ENCODE data around the gene BANP.
"Not testable (repeated sequence)": the region's sequence is repeated elsewhere in the genome, so short reads cannot be mapped to it uniquely, and the experiment has no call there.

The BANP gene

GRCh38 chr16:87926246-87927194 is 24.7 kb upstream of the BANP start:
- no peak for DNase-seq (ENCODE audit: low read depth in 2 of 2)

DNA sequence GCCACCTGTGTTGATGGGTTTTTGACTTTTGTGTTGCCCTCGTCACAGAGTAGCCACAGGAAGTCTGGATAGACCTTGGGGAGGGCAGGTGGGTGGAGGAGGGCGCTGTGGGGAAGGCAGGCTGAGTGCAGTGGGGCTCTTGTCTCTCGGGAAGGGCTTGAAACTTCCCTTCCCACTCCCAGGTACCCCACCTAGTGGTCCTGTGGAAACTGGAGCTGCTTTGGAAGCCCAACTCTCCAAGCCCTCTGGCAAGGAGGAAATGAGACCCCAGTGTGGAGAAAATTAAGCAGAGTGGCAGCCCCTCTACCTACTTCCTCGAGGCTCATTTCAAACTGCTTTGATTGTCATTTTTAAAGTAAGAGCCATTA is 24.1 kb upstream of the BANP start:
- DNase-seq (ENCODE audit: low read depth in 2 of 2), result no peak

- DNase-seq (ENCODE audit: low read depth in 2 of 2), result no peak
Observed at GRCh38 chr16:87929986-87930385, 21.2 kb upstream of the BANP start.

GRCh38 chr16:87930456-87930855 is 20.8 kb upstream of the BANP start:
- no peak for DNase-seq (ENCODE audit: low read depth in 2 of 2)

DNA sequence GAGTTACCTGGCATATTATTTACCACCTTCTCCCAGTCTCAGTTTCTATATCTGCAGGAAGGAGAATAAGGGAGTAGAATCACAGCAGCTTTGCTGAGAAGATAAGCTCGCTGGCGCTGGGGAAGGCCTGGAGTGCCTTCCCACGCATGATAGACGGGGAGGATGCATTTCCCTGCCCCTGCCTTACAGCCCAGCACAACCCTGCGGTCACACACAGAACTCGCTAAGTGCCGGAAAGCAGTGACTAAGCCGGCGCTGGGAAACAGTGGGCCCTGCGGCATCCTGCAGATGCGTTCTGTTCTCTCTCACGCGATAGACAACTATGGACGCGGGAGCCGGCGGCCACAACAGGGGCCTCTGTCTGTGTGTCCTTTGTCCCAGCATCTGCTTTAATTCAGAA is 19.7 kb upstream of the BANP start:
- peak in 1 of 2 donors; percentile 25 for DNase-seq (ENCODE audit: low read depth in 2 of 2)

DNA sequence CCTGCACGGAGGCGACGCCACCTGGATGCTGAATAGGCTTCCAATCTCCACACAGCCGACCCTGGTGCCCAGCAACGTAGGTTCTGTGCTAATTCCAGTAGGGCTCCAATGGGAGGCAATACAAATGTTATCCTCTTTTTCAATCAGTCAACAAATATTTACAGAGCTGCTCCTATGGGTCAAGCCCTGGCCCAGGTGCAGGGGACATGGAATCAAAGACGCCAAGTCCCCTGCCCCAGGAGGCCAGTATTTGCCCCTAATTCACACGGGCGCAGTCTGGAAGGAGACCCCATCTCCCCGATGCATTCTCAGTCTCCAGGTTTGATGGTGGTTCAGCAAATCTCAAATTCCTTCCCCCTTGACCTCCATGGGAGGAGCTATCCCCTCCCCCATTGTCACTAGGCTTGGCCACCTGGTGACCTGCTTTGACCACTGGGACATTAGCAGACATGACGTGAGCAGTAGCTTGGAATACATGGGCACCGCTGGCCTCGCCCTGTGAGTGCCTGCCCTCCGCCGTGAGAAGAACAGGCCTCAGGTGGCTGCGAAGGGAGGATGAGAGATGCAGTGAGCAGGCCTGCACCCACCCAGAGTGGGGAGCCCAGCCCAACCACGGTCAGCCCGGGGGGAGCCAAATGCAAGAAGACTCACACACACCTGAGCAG is 18.6 kb upstream of the BANP start:
- DNase-seq (ENCODE audit: low read depth in 2 of 2), result not testable (repeated sequence)

DNA sequence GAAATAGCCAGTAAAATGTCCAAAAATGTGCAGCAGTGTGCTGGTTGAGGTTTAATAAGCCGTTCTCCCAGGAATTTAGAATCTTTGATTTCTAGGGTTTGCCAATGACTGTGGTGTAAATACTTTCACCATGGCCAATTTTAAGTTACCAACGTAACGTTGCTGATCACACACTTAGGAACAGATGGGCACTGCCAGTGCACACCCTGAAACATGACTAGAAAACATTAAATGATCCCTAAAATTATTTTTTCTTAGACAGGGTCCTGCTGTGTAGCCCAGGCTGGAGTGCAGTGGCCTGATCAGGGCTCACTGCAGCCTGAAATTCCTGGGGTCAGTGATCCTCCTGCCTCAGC is 18.1 kb upstream of the BANP start:
- DNase-seq (ENCODE audit: low read depth in 2 of 2), result no peak

GRCh38 chr16:87934752-87935425 is 16.3 kb upstream of the BANP start:
- not testable (repeated sequence) for DNase-seq (ENCODE audit: low read depth in 2 of 2)

DNA sequence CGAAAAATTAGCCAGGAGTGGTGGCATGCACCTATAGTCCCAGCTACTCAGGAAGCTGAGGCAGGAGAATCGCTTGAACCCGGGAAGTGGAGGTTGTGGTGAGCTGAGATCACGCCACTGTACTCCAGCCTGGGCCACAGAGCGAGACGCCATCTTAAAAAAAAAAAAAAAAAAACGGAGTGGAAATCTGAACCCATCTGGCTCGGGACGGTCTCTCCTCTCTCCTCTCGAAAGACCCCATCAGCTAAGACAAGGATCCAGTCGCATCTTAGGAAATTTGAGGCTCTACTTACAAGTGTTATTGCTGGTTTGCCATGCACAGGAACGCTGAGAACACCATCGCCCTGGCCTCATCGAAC is 15.2 kb upstream of the BANP start:
- DNase-seq (ENCODE audit: low read depth in 2 of 2), result not testable (repeated sequence)

DNA sequence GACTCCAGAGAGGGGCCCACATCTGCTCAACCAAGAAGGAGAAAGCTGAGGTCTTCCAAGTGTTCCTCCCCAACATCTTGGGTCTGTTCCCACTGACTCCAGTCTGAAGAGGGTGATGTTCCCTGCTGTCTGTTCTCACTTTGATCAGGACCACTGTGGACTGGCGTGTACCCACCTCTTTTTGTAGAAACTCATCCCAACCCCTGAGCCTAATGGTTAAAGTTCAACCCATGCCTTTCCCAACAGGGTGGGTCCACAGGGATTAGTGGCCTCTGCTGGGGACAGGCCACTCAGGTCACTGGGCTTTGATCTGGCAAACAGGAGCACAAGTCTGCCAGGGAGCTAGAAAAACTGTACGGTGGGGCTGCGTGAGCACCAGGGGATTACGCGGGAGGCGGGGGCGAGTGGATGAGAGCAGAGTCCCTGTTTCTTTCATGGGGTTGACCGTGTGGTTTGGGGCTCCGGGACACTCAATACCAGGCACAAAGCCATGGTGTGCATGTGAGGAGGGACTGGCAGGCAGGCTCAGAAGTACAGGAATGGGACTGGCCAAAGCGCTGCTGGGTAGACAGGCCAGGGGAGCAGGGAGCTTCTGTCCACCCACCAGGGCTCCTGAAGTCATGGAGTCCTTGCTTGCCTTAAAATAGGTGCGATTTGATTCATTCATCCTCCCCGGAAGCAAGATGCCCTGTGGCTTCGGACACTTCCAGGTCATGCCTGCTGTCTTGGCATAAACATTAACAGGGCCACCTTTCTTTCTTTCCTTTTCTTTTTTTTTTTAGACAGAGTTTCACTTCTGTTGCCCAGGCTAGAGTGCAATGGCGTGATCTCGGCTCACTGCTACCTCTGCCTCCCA is 14.6 kb upstream of the BANP start, which contains the start of gene CA5A:
Gene CA5A (minus strand): TSS at position 155 of the 856 bp plus-strand sequence. CDS start 79 bp downstream, at position 76.
- no peak for DNase-seq (ENCODE audit: low read depth in 2 of 2)

DNA sequence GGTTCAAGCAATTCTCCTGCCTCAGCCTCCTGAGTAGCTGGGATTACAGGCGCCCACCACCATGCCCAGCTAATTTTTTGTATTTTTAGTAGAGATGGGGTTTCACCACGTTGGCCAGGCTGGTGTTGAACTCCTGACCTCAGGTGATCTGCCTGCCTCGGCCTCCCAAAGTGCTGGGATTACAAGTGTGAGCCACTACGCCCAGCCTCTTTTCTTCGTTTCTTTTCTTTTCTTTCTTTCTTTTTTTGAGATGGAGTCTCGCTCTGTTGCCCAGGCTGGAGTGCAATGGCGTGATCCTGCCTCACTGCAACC is 14.0 kb upstream of the BANP start:
- DNase-seq (ENCODE audit: low read depth in 2 of 2), result not testable (repeated sequence)

GRCh38 chr16:87938412-87938949 is 12.8 kb upstream of the BANP start:
- no peak for DNase-seq (ENCODE audit: low read depth in 2 of 2)

DNA sequence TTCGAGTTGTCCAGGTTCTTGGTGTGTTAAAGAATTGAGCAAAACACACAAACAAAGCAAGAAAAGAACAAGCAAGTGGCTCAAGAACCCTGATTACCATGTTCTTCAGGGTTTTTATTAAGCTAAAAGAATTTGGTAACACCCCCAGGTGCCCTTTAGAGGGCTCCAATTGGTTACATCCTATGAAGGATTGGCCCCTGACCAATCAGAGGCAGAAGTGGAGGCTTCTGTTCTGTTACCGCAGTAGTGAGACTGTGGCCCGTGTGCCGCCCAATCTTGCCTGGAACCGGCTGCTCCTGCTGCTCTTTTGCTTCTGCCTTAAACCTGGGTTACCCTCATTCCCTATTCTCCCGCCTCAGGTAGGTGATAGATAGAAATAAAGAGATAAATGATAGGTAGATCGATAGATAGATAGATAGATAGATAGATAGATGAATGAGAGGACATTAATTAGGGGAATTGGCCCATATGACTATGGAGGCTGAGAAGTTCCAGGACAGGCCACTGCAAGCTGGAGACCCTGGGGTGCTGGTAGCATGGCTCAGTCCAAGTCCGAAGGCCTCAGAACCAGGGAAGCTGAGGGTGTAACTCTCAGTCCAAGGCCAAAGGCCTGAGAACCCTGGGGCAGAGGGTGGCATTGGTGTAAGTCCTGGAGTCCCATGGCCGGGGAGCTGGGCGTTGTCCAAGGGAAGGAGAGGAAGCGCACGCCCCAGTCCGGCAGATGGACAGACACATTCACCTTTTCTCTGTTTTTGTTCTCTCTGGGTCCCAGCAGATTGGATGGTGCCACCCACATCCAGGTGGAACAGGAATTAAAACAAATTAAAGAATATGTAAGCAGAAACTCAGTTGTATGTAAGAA is 11.4 kb upstream of the BANP start:
- no peak for DNase-seq (ENCODE audit: low read depth in 2 of 2)

- DNase-seq (ENCODE audit: low read depth in 2 of 2), result no peak
Observed at GRCh38 chr16:87942680-87943079, 8.6 kb upstream of the BANP start.

DNA sequence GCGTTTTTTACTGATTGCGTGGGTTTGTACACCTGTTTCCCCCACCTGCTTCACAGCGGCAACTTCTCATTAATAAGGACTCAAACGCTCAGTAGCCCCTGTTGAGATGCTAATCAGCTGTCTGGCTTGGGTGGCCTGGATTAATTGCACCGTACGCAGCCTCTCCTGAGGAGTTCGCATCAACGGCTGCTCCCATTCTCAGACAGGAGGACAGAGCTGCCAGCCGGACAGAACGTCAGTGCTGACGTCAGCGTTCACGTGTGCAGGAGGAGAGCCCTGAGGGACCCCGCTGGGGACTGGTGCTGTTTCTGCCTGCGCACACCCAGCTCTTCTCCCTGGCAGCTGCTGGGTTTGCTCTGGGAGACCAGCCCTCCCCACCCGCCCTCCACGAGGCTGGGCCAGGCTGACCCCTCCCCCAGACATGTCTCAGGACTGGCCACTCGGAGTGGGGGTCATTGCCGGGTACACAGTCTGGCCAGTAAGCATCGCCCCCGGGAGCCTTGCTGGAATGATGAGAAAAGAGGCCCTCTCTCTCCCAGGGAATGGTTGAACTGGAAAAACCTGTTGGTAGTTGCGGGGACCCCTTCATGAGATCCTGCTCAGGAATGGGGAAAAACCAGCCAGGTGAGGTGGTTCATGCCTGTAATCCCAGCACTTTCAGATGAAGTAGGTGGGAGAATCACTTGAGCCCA is 5.7 kb upstream of the BANP start:
- no peak for DNase-seq (ENCODE audit: low read depth in 2 of 2)

DNA sequence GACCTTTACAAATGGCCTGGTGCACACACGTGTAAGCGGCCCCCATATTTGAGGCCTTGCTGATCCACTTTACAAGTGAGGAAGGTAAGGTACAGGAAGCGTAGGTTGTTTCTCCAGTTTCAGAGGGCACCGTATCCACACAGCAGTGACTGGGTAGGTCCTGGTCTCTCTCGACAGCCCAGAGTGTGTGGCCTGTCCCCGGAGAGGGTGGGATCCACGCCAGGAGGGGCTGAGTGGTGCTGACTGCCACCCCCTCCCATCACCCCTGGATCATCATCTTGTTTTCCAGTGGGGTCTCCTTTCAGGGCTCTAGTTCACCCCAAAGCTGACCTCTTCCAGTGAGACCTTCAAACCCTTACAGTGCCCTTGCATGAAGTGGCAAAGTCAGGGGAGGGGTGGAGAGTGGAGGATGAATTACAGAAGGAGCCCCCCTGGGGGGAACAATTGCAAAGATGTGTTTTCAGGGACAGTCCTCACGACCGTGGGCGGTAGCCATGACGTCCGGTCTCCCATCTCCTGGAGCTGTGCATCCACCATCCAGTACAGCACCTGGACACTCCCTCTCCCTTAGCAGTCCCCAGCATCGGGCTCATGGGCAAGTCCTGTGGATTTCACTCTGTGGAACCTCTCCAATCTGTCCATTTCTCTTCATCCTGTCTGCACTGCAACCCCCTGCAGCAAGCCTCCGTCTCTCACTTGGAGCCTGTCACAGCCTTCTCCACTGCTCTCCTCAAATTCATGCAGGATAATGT is 4.5 kb upstream of the BANP start:
- DNase-seq (ENCODE audit: low read depth in 2 of 2), result no peak

DNA sequence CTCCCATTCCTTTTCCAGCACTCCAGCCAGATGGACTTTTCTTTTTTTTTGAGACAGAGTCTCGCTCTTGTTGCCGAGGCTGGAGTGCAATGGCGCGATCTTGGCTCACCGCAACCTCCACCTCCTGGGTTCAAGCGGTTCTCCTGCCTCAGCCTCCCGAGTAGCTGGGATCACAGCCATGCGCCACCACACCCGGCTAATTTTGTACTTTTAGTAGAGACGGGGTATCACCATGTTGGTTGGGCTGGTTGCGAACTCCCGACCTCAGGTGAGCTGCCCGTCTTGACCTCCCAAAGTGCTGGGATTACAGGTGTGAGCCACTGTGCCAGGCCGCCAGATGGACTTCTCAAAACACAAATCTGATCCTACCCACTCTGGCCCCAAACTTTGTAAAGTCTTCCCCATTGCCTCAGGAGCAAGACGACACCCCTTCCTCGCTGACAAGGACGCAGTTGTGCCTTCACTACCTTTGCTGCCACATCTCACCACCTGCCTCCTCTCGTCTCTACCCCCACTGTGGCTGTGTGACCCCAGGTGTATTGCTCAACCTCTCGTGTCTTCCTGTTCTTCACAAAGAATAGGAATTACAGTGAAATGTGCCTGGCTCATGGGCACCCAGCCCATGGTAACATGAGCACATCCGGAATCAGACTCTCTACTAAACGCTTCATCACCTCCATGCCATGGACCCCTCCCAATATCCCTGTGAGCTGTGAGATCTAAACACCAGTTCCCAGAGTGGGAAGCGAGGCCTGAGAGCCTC is 3.7 kb upstream of the BANP start:
- DNase-seq (ENCODE audit: low read depth in 2 of 2), result no peak

- DNase-seq (ENCODE audit: low read depth in 2 of 2), result no peak
Observed at GRCh38 chr16:87948119-87948545, 3.1 kb upstream of the BANP start.

GRCh38 chr16:87948735-87949070 is 2.5 kb upstream of the BANP start:
- DNase-seq (ENCODE audit: low read depth in 2 of 2), result no peak

Data from stimulated activated CD8-positive, alpha-beta memory T cell treated with anti-CD3 and anti-CD28 coated beads, Interleukin-15, amount 100 ng/mL, for 48 hours (primary cell).